Stimulated activated CD4-positive, alpha-beta T cell treated with anti-CD3 and anti-CD28 coated beads, Interleukin-12 subunit alpha, Interleukin-12 subunit beta, amount 100 ng/mL, for 48 hours (primary cell): ENCODE results near the gene SMIM43.
"Not testable (repeated sequence)": the region's sequence is repeated elsewhere in the genome, so short reads cannot be mapped to it uniquely, and the experiment has no call there.

ENCODE experiments used
- DNase-seq, 3 donors: peaks; one replicate each; pipeline ENCODE4 v3.0.0-alpha.2; 2020; ENCODE audit warnings: low read depth in 2 of 3, low spot score in 1 of 3

SMIM43 gene

DNA sequence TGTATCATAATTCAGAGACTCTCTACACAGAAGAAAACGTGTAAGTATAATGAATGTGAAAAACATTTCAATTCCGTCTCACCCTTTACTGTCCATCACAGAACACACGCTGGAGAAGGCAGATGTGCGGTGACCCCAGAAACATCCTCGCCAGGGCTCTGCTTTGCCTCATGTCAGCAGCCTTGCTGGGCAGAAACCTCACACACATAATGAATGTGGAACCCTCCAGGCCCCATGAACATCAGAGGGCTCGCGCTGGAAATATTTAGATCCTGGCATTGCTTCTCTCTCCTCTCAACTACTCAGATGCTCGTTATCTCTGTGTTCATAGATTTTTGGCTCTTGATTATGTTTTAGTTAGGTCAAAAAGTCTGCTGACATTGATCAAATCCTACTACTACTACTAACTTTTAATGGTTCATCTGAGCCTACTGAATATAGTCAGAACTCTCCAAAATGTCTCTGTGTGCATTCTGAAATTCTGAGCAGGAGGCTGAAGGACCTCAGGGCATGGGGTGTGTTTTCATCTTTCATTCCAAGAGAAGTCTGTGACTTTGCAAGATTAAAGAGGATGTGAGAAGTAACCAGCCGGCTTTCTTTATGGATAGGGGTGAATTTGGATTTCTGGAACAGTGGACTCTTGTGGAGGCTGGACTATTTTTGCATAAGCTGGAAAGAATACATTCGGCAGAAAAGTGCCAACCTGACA, 27.0 kb downstream of the SMIM43 start:
- no peak for DNase-seq

DNA sequence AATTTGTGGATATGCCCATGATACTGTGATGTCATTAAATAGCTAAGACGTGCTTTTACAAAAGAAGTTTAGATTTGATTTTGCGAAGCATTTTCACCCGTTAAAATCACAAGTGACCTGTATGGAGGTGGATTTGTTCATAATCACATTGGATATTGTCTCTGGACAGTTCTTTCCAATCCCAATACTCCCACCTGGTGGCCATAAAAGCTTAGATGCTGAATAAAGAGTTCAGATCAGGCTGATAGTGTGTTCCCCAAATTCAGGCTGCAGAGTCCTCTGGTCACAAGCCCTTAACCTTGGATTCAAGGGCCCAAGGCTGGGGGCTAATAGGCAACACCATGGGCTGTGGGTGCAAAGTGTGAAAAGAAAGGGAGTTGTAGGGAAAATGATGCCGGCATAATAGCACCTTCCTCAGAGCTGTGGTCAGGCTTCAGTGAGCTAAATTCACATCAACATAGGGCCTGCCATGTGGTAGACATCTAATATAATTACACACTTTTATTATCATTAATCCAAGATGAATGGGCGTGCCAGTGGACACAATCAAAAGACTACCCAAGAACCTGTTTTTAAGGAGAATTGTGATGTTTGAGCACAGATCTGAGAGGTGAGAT, 28.1 kb downstream of the SMIM43 start:
- peak in 1 of 3 donors; percentile 52 for DNase-seq

DNA sequence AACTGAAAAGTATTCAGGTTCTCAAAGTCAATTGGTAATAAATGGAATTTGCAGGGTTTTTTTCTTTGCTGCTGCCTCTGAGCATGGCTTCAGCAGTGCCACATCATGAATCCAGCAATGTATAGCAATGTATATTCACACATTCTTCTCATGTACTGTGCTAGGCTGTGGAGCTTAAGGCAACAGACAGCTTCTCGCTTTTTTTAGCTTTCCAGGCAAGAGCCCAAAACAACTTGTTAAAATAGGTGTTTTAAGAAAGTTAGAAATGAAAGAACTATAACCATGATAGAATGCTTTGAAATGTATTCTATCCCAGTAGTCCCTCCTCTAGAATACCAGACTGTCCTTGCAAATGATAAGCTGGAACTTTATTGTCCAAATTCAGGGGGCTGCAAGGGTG, 30.4 kb downstream of the SMIM43 start:
- DNase-seq = no peak

DNA sequence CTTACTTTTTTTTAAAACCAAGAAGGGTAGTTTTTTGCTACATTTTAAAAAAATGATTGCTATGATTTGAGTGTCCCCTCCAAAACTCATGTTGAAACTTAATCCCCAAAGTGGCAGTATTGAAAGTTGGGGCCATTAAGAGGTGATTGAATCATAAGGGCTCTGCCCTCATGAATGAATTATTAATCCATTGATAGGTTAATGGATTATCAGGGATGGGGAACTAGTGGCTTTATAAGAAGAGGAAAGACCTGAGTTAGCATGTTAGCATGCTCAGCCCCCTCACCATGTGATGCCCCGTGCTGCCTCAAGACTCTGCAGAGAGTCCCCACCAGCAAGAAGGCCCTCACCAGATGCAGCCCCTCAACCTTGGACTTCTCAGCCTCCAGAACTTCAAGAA, 31.0 kb downstream of the SMIM43 start:
- no peak for DNase-seq

DNA sequence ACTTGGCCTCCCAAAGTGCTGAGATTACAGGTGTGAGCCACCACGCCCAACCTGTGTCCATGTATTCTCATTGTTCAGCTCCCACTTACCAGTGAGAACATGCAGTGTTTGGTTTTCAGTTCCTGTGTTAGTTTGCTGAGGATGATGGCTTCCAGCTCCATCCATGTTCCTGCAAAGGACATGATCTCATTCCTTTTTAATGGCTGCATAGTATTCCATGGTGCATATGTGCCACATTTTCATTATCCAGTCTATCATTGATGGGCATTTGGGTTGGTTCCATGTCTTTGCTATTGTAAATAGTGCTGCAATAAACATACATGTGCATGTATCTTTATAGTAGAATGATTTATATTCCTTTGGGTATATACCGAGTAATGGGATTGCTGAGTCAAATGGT, 35.2 kb downstream of the SMIM43 start:
- DNase-seq = not testable (repeated sequence)

DNA sequence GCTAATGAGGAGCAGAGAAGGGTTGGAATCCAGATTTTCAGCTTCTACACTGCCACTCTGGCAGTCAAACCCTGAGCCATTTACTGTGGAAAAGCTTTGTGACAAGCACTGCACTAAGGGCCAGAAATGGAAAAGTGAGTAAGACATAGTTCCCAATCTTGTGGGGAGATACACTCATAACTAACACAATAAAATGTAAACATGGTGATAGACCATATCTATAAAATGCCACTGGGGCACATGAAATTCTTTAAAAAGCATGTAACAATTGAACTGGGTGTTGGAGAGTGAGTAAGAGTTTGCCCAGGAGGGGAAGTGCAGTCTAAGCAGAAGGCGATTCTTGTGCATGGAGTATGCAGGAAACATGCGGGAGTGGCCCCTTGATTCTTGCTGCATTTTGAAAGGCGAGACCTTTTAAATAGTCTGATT, 36.2 kb downstream of the SMIM43 start:
- DNase-seq = no peak

DNA sequence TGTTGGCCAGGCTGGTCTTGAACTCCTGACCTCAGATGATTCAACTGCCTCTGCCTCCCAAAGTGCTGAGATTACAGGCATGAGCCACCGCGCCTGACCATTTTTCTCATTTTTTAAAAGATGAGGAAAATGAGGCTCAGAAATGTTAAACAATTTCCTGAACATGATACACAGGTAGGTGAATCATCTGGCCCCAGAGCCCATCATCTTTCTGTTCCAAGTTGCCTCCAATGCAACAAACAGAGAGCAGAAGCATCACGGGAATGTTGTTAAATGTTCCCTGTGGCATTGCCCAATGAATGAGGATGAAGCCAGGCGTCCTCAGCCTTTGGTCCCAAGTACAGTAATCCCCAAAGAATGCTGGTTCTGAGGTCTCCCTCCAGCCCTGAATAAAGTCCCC, 36.9 kb downstream of the SMIM43 start:
- DNase-seq = no peak

DNA sequence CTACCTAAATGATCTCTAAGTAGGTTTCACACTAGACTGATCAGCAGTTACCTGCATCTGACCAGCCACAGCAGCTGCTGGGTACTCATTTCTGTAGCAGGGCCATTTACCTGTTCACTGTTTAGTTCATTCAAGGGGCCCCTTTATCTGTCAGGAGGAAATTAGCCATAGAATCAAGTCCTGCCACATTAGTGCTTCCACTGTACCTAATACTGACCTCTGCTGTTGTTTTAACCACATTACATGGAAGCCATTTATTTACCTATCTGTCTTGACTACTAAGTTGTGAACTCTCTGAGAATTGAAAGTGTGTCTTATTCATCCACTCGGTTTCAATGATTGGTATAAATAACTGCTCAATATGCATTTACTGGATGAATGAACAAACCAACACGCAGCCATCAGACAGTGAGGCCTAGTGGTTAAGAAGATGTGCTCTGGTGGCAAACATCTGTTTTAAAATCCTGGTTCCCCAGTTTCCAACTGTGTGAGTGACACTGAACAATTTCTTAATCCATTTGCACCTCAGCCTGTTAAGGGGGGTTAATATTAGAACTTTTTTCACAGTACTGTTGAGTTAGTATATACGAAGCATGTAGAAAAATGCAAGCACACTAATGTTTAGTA, 38.2 kb downstream of the SMIM43 start:
- peak in 1 of 3 donors; percentile 31 for DNase-seq

DNA sequence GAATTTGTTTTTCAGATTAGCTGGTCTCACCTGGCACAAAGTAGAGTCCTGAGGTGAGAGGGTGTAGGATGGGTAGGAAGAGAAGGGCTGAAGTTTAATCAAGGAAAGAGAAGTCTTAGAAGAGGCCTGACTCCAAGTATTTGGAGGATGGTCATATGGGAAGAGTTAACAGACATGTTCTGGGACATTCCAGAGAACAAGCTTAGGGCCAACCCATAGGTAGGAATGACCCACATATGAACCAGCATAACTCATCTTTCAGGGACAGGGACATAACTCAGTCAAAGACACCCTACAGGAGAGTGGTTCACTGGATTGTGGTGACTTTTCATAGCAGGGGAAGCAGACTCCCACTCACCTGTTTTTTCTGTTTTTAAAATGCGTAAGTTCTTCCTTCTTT, 40.3 kb downstream of the SMIM43 start:
- DNase-seq = no peak

DNA sequence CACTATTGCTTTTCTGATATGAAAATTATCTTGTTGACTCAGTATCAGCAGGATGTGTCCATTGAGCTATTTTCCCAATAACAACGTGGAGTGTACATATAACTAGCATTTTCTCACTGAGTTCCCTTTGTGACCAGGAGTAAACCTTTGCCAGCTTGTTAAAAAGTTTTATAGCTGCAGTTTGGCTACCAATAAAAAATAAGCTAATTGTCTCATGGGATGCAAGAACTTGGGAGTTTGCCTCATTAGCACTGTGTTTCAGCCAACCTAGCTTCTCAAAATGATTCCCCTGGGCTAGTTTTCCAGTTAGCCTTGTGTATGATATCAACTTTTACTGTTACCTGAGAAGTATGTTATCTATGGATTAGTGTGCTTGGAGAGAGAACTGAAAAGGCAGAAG, 43.3 kb downstream of the SMIM43 start:
- no peak for DNase-seq

DNA sequence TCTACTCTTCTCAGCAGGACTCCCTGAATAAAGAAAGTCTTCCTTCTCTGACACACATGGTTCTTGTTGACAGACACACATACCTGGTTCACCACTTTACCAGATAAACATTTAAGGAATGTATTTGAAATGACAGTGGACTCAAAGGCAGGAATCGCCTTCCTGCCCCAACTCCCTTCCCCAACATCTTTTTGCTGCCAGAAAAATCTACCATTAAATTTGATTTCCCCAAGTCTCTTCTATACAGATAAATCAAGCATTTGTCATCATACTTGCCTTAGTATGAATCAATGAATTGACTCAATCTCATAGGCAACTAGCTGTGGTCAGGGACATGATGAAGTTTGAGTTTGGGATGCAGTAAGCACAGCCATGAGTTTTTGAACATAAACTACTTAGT, 44.9 kb downstream of the SMIM43 start:
- no peak for DNase-seq

DNA sequence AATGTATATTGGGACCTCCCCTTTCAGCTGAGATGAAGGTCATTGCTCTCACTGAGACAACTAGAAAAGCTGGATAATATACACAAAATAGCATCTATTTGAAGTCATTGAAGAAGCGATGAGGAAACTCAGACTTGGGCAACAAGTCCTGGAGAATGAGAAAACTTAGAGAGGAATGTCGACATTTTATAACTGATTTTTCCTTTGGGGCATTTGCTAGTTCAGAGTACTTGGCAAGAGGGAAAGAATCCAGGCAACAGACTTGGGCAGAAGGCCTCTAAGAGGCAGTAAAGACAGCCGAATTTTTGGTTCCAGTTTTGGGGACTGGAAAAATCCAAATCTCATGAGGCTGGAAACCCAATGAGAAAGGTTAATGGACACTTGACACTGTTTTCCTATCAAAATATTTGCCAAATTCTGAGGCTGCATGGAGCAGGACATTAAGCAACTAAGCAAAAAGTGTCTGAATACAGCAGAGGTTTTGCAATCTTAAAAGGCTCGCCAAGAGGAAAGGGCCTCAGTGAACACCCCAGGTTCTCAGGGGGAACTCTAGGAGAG, 47.2 kb downstream of the SMIM43 start:
- no peak for DNase-seq

DNA sequence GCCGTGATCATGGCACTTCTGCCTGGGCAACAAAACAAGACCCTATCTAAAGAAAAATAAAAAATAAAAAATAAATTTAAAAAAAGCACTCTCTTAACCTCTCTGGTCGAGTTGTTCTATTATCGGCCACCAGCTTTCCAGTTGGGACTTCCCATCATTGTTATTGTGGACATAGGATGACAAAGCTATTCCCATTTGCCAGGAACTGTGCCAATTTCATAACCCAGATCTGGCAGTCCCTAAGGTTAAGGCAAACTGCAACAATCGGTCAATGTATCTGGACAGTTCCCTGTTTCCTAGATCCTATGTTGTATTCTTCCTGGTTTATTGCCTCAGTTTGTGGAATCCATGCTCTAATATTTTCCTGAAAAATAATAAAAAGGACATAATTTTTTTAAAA, 50.4 kb downstream of the SMIM43 start:
- DNase-seq = no peak

DNA sequence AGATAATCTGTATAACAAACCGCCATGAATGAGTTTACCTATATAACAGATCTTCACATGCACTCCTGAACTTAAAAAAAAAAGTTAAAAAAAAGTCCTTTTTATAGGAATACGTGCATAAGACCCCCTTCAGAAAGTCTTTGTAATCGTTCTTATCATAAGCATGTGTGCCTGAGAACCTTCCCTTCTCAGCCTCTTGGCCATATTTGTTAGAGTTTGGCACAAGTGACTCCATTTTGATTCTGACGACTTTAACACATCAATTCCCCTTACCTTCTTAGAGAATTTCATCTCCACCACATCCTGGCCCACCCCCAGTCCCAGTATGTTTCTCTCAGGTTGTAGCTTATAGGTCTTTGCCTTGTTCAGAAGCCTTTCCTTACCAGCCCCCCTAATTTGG, 52.2 kb downstream of the SMIM43 start:
- no peak for DNase-seq

DNA sequence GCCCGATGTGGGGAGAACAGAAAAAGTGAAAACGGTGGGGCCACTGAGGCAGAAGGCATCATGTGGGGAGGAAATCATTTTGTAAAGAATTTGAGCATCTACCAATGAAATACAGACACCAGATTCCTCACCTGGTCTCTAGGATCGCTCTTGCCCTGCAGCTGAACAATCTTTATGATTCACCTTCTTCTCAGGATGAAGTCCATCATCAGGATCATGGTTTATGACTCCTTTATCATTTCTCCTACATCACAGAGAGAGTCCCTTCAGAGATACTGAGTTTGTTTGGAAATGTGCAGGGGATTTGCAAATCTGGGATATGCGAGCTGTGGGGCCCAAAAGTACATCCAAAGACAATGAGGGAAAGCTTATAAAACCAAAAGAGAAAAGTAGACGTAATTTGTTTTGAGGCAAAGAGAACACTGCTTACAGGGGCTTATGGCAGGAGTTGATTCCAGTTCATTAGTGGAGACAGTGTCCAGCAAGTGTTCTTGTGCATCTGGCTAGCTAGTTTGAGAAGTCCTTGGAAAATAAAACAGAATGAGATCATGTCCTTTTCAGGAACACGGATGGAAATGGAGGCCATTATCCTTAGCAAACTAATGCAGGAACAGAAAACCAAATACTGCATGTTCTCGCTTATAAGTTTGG, 52.8 kb downstream of the SMIM43 start:
- no peak for DNase-seq

DNA sequence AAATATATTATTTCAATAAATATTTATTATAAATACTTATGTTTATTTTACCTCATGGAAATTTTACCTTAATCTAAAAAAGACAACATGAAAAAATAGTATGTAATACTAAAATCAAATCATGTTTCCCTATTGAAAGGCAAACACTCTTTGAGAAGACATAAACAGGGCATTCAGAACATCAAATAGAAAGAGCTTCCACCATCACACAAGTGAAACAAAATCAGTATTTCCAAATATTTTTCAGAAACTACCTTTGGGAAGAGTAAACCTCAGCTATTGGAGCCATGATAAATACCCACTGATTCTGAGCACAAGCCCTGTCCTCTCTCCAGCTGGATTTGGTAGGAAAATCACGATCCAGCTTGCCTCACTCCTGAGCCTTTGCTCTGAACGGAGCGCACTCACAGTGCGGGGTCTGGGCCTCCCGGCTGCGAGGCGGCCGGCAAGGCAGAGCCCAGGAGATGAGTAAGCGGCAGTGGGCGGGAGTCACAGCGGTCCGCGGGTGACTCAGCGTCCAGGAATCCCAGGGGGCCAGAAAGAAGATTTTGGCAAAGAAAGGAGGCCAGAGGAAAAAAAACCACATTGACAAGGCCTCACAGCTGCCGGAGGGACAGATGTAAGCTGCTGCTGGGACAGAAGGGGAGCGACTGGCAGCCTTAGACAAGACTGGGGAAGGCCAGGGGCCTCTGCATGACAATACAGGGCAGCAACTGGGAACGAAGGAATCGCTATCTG, 53.5 kb downstream of the SMIM43 start:
- peak in 1 of 3 donors; percentile 47 for DNase-seq

DNA sequence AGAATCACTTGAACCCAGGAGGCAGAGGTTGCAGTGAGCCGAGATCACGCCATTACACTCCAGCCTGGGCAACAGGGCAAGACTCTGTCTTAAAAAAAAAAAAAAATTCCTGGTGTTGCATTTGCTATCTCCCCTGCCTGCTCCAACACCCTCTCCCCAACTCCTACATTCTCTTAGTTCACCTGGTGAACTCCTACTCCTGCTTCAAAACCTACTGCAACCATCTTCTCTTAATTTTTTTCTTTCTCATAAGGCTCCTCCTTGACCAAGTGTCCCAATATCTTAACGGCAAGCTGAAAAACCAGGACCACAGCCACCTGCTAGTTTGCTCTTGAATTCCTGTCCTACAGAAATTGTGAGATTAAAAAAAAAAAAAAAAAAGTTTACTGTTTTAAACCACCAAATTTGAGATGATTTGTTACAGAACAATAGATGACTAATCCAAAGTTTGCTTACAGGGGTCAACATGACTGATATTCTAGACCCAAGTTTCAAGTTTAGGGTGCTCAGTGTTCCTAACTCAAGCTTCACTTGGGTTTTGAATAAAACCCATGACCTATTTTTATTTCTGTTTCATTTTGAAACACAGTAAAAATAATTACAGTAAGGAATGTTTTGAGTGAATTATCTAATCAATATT, 55.1 kb downstream of the SMIM43 start:
- no peak for DNase-seq
